ENCODE data around the gene DEPDC5. TPM values are rescaled to one million over a fixed set of nuclear protein-coding genes. Genes with fewer than 3 reads are reported as not detected.

DEPDC5 gene
- total RNA-seq, 1 donor from 2014 or later, result 16.7 TPM

- DNase-seq (no peak), ATAC-seq (no peak)
- intact Hi-C loops (cut with micrococcal nuclease), result no loop called here
Observed at GRCh38 chr22:31876156-31876920, 122.5 kb downstream of the DEPDC5 start.

GRCh38 chr22:31879585-31879984, 125.8 kb downstream of the DEPDC5 start:
- DNase-seq (no peak), ATAC-seq (no peak)
- intact Hi-C loops (cut with micrococcal nuclease), result no loop called here

- intact Hi-C loops (cut with micrococcal nuclease), result no loop called here
- no peak for ATAC-seq
- no peak for DNase-seq
Observed at GRCh38 chr22:31881200-31881599, 127.4 kb downstream of the DEPDC5 start.

- DNase-seq (no peak), ATAC-seq (no peak)
- intact Hi-C loops (cut with micrococcal nuclease), result no loop called here
Observed at GRCh38 chr22:31881865-31882264, 128.0 kb downstream of the DEPDC5 start.

GRCh38 chr22:31882971-31883370, 129.2 kb downstream of the DEPDC5 start:
- intact Hi-C loops (cut with micrococcal nuclease), result no loop called here
- DNase-seq (no peak), ATAC-seq (no peak)

GRCh38 chr22:31883989-31884388, 130.2 kb downstream of the DEPDC5 start:
- DNase-seq (no peak), ATAC-seq (no peak)
- intact Hi-C loops (cut with micrococcal nuclease), result no loop called here

- DNase-seq (no peak), ATAC-seq (no peak)
- intact Hi-C loops (cut with micrococcal nuclease), result no loop called here
Observed at GRCh38 chr22:31891366-31892079, 137.7 kb downstream of the DEPDC5 start.

- ATAC-seq (no peak), DNase-seq (no peak)
- intact Hi-C loops (cut with micrococcal nuclease), result no loop called here
Observed at GRCh38 chr22:31892080-31892433, 138.2 kb downstream of the DEPDC5 start.

GRCh38 chr22:31893460-31893859, 139.6 kb downstream of the DEPDC5 start:
- DNase-seq, result no peak
- intact Hi-C loops (cut with micrococcal nuclease), result no loop called here
- no peak for ATAC-seq

- no peak for DNase-seq
- no peak for ATAC-seq
- intact Hi-C loops (cut with micrococcal nuclease), result no loop called here
Observed at GRCh38 chr22:31895411-31896123, 141.7 kb downstream of the DEPDC5 start.

- intact Hi-C loops (cut with micrococcal nuclease), result no loop called here
- no peak for ATAC-seq
- DNase-seq, result no peak
Observed at GRCh38 chr22:31896472-31896871, 142.7 kb downstream of the DEPDC5 start.

GRCh38 chr22:31897842-31898805, 144.3 kb downstream of the DEPDC5 start:
- ATAC-seq, result no peak
- no peak for DNase-seq
- intact Hi-C loops (cut with micrococcal nuclease), result no loop called here

- ATAC-seq (no peak), DNase-seq (no peak)
- intact Hi-C loops (cut with micrococcal nuclease), result no loop called here
Observed at GRCh38 chr22:31898926-31899325, 145.1 kb downstream of the DEPDC5 start.

- intact Hi-C loops (cut with micrococcal nuclease), result no loop called here
- ATAC-seq, result no peak
- no peak for DNase-seq
Observed at GRCh38 chr22:31899669-31900068, 145.8 kb downstream of the DEPDC5 start.

GRCh38 chr22:31901388-31902137, 147.7 kb downstream of the DEPDC5 start:
- ATAC-seq, result no peak
- DNase-seq, result no peak
- intact Hi-C loops (cut with micrococcal nuclease), result no loop called here

GRCh38 chr22:31904651-31905050, 150.8 kb downstream of the DEPDC5 start:
- intact Hi-C loops (cut with micrococcal nuclease), result no loop called here
- DNase-seq (no peak), ATAC-seq (no peak)

- ATAC-seq (no peak), DNase-seq (no peak)
- intact Hi-C loops (cut with micrococcal nuclease), result no loop called here
Observed at GRCh38 chr22:31905356-31905755, 151.5 kb downstream of the DEPDC5 start.

GRCh38 chr22:31906086-31906485, 152.3 kb downstream of the DEPDC5 start:
- no peak for ATAC-seq
- no peak for DNase-seq
- intact Hi-C loops (cut with micrococcal nuclease), result no loop called here

- DNase-seq (no peak), ATAC-seq (no peak)
- intact Hi-C loops (cut with micrococcal nuclease), result no loop called here
Observed at GRCh38 chr22:31906569-31906968, 152.8 kb downstream of the DEPDC5 start.

Measured in left ventricle myocardium superior (tissue), 1 donor.